Measurements from ENCODE around the gene LCN10. TPM values are rescaled to one million over a fixed set of nuclear protein-coding genes. Genes with fewer than 3 reads are reported as not detected.

LCN10 gene
- total RNA-seq, 1 donor from 2014 or later, result not detected

DNA sequence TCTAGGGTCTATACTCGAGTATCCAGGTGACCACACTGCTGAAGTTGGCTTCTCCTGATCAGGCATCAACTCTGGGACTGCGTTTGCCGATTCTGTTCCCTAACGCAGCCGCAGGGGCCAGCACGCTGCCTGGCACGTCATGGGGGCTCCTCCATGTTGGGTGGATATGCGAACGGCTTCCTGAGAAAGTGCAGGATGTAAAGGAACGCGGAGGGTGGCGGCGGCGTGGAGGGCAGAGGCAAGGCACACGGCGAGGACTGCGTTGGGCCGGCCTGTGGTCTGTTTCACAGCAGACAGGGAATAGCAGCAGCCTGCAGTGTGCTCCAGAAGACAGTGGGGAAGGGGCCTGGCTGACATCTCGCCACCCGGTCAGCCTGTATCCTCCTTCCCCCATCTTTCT lies 3.8 kb downstream of the LCN10 start:
- no peak for DNase-seq

GRCh38 chr9:136735812-136736480 lies 6.8 kb downstream of the LCN10 start:
- no peak for DNase-seq

- no peak for DNase-seq
Measured at GRCh38 chr9:136734837-136735496, 7.8 kb downstream of the LCN10 start.

DNA sequence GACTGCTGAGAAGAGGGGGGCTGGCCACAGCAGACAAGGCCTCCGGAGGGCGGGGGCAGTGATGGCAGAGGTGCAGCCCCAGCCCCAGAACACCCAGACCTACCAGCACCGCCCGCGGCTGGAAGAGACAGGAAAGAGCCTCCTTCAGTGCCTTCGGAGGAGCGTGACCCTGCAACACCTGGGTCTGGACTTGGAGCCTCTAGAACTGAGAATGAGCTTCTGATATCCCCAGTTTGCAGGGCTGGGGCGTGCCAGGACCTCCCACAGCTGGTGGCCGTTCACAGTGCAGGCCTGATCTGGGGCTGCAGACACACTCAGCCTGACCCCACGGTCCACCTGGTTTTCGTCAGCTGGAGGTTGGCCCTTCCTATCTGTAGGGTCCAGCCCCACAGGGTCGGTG lies 9.1 kb downstream of the LCN10 start:
- no peak for DNase-seq

DNA sequence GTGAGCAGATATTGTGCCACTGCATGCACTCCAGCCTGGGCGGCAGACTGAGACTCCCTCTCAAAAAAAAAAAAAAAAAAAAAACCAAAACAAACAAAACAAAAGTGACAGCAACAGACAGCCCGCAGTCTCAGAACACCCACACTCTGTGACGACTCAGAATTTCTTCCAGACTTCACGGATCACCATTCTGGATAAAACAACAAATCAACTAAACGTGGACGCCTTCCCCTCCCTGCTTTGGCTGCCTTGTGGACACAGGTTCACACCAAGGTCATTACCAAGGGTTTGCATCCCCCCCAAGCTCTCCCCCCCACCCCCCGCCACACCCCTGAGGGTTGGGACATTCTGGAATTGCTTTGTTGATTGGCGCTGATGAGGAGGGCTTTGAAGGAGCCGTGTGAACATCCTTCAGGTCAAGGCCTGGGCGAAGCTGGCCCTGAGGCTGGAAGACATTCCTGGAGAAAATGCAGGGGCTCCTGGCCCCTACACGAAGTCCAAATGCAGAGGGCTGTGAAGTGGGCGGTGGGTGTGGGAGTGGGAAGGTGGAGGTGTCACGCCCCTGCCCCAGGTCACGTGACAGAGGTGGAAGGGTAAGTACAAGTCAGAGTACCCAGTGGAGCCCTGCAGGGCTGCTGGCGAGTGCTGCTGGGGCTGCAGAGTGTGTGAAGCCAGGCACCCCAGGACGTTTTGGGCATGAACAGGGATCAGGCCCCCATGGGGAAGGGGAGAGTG lies 10.1 kb downstream of the LCN10 start:
- no peak for DNase-seq

DNA sequence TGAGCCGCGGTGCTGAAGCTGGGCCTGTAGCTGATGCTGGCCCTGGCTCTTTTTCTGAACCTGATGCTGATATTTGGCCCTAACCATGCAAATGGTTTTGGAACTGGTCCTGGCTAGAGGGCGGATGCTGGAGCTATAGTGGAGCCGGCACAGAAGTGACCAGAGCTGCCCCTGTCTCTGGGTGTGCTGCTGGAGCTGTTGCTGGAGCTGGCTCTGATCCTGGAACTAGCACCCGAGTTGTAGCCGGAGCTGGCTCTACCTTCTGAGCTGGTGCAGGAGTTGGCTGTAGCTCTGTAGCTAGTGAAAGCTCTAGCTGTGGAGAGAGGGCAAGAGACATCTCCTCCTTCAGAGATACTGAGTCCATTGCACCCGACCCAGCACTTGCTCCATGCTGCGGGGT lies 12.8 kb downstream of the LCN10 start:
- DNase-seq, result no peak

GRCh38 chr9:136729144-136729543 lies 13.6 kb downstream of the LCN10 start:
- DNase-seq, result no peak

- DNase-seq, result no peak
Measured at GRCh38 chr9:136728548-136729123, 14.1 kb downstream of the LCN10 start.

GRCh38 chr9:136728080-136728547 lies 14.6 kb downstream of the LCN10 start:
- peak; percentile 94 for DNase-seq

DNA sequence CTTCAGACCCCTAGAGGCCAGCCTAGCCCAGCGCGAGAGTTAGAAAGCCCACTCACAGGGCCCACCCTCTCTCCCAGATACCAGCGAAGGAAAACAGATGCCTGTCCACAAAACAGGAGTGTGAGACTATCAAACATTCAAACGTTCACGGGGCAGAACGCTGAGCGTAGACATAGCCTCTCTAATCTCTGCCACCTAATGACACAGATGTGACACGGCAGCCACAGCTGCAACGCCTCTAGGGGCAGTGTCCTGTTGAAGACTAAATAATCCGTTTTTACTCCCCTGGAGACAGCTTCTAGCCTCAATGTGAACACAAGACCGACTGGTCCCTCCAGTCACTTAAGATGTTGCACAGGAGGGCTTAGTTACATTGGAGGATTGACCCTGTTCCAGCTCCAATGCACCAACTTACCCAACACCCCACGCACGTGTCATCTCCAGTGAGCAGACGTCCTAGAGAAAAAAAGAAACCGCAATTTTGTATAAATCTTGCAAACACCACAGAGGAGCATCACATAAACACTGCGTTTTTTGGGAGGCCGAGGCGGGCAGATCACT lies 16.0 kb downstream of the LCN10 start:
- no peak for DNase-seq

DNA sequence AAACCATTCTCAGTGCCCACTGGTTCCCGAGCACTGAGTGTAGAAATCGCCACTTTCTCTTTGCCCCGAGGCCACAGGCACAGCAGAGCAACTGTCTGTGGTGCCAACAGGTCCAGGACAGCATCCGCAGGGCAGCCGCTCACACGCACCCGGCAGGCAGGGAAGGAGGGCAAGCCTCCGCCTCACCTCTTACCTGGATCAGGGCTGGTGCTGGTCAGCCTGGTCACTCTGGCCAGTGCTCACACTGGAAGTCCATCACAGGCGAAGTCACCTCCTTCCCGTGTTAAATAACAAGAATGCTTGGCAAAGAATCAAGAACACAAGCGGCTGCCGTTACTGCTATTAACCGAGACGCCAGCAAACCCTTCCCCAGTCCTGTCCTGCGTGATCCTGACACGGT lies 16.6 kb downstream of the LCN10 start:
- DNase-seq, result no peak

- DNase-seq, result no peak
Measured at GRCh38 chr9:136725612-136726011, 17.1 kb downstream of the LCN10 start.

GRCh38 chr9:136724772-136725171 lies 18.0 kb downstream of the LCN10 start:
- no peak for DNase-seq

- DNase-seq, result no peak
Measured at GRCh38 chr9:136723989-136724388, 18.8 kb downstream of the LCN10 start.

- no peak for DNase-seq
Measured at GRCh38 chr9:136723362-136723976, 19.3 kb downstream of the LCN10 start.

DNA sequence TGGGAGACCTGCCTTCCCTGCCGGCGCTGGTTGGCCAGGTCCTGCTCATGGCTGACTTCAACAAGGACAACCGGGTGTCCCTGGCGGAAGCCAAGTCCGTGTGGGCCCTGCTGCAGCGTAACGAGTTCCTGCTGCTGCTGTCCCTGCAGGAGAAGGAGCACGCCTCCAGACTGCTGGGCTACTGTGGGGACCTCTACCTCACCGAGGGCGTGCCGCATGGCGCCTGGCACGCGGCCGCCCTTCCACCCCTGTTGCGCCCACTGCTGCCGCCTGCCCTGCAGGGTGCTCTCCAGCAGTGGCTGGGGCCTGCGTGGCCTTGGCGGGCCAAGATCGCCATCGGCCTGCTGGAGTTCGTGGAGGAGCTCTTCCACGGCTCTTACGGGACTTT lies 19.8 kb downstream of the LCN10 start:
- no peak for DNase-seq

GRCh38 chr9:136722093-136722968 lies 20.4 kb downstream of the LCN10 start:
- DNase-seq, result no peak

- DNase-seq, result peak; percentile 61
Measured at GRCh38 chr9:136721339-136722092, 21.2 kb downstream of the LCN10 start.

DNA sequence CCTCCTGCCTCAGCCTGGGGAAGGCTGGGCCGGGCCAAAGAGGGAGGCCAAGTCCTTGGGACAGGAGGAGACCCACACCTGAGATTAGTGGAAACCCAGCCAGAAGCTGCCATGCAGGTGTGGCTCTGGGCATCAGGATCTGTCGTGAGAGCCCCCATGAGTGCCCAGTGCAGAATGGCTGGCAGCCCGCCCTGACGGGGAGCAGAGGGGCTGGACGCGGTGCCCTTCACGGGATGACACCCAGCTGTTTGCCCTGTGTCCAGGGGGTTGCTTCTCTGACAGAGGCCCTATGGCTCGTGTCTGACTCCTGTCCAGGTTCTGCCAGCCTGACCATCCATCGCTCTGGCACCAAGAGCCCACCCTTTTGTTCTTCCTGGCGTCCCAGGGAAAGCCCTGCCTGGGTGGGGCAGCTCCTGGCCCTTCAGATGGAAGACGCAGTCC lies 21.8 kb downstream of the LCN10 start:
- no peak for DNase-seq

GRCh38 chr9:136720251-136720897 lies 22.4 kb downstream of the LCN10 start:
- peak; percentile 69 for DNase-seq
